Thymus (tissue), 11 donors: ENCODE results near the gene OSBPL2. TPM values are rescaled to one million over a fixed set of nuclear protein-coding genes. Genes with fewer than 3 reads are reported as not detected.

Experiments
- DNase-seq, 9 donors: peaks; one replicate each; pipeline ENCODE4 v3.0.0-alpha.2; 2013; ENCODE audit warnings: low spot score in 9 of 9, low read depth in 6 of 9, missing footprints in 1 of 9
- H3K27ac ChIP-seq, 2 donors: one replicate each; pipeline ENCODE4 v1.5.1; 2013; ENCODE audit warnings: control low read depth in 1 of 2, low read depth in 1 of 2, low read length in 1 of 2, mild to moderate bottlenecking in 1 of 2, moderate library complexity in 1 of 2
- H3K27me3 ChIP-seq, 2 donors: one replicate each; pipeline ENCODE4 v1.5.1; 2013; ENCODE audit warnings: low read length in 1 of 2; ENCODE audit not compliant: control insufficient read depth in 2 of 2, insufficient read depth in 1 of 2
- H3K36me3 ChIP-seq, 2 donors: one replicate each; pipeline ENCODE4 v1.5.1; 2013; ENCODE audit warnings: low read length in 1 of 2, mild to moderate bottlenecking in 1 of 2, moderate library complexity in 1 of 2; ENCODE audit not compliant: control insufficient read depth in 2 of 2, insufficient read depth in 2 of 2
- H3K4me1 ChIP-seq, 2 donors: one replicate each; pipeline ENCODE4 v1.5.1; 2013; ENCODE audit warnings: low read length in 2 of 2; ENCODE audit not compliant: control insufficient read depth in 2 of 2, insufficient read depth in 2 of 2
- H3K4me3 ChIP-seq, 2 donors: one replicate each; pipeline ENCODE4 v1.5.1; 2013; ENCODE audit warnings: low read length in 2 of 2, control low read depth in 1 of 2, mild to moderate bottlenecking in 1 of 2
- H3K9me3 ChIP-seq, 2 donors: one replicate each; pipeline ENCODE4 v1.5.1; 2013; ENCODE audit warnings: low read length in 1 of 2, mild to moderate bottlenecking in 1 of 2; ENCODE audit not compliant: control insufficient read depth in 2 of 2, insufficient read depth in 1 of 2
- WGBS: extraction: QIAGEN DNeasy Blood & Tissue Kit; methylation state at CpG from one replicate; pipeline ENCODE4 v1.1.7; 2013; 5-methylcytosine and 5-hydroxymethylcytosine counted together
- polyA plus RNA-seq: library from polyadenylated mRNA; stranded (reverse); fragments of 200-250 nt; gene quantifications from one replicate; pipeline ENCODE4 v1.2.3, GENCODE V29; 2013
- total RNA-seq: library from RNA; stranded (reverse); fragments of 120-200 nt; gene quantifications from one replicate; pipeline ENCODE4 v1.2.4, GENCODE V29; 2013
- donor health status: healthy.

OSBPL2 gene
- total and polyA plus RNA-seq, 2 donors, result 17.4 to 27.4 TPM

DNA sequence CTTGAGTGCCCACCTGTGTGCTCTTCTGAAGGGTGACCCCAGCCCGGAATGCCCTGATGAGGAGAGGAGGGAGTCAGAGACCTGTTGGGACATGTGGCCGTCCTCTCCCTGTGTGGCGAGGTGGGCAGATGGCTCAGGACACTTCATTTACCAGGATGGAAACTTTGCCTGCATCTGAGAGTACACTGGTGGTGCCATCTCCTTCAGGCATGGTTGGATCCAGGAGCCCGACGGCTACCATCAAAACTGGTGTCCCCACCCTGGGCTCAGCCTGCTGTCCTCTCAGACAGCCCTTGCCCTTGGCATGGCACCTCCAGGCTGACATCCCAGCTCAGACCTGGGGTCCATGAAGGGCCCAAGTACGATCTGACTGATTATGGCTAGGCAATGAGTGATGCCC is 7.0 kb upstream of the OSBPL2 start:
- H3K36me3 ChIP-seq, result no peaks in the 10 kb centered on the region
- H3K4me1 ChIP-seq, result no peaks in the 10 kb centered on the region
- H3K4me3 ChIP-seq, result no peak overlapping the region
- DNase-seq, result no peak
- peaks cover 0 to 25% of the 10 kb centered on the region in 2 donors for H3K27me3 ChIP-seq
- no peak overlapping the region for H3K27ac ChIP-seq
- no peaks in the 10 kb centered on the region for H3K9me3 ChIP-seq
- 97% methylated on average over 6 of the region's 6 CpGs for WGBS

DNA sequence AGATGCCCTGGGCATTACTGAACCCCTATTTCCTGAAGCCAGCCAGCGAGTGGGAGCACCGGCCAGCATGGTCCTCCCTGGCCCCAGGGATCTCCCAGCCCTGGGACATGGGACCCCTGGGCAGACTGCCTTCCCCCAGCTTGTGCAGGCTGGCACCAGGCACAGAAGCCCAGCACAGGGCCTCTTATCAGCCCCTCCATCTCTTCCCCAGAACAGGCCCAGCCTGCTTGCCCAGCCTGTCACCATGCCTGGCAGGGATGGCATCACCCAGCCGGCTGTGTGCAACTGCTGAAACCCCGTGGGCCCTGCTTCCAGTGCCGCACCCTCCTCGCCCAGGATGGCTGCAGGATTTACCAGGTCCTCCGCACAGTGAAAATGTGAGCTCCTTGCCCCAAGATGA is 6.1 kb upstream of the OSBPL2 start:
- no peaks in the 10 kb centered on the region for H3K36me3 ChIP-seq
- no peak for DNase-seq
- H3K9me3 ChIP-seq, result no peaks in the 10 kb centered on the region
- 95% methylated on average over 7 of the region's 7 CpGs for WGBS
- H3K4me3 ChIP-seq, result no peak overlapping the region
- no peak overlapping the region for H3K27ac ChIP-seq
- H3K4me1 ChIP-seq, result peaks cover 0 to 3% of the 10 kb centered on the region in 2 donors
- peaks cover 0 to 21% of the 10 kb centered on the region in 2 donors for H3K27me3 ChIP-seq

DNA sequence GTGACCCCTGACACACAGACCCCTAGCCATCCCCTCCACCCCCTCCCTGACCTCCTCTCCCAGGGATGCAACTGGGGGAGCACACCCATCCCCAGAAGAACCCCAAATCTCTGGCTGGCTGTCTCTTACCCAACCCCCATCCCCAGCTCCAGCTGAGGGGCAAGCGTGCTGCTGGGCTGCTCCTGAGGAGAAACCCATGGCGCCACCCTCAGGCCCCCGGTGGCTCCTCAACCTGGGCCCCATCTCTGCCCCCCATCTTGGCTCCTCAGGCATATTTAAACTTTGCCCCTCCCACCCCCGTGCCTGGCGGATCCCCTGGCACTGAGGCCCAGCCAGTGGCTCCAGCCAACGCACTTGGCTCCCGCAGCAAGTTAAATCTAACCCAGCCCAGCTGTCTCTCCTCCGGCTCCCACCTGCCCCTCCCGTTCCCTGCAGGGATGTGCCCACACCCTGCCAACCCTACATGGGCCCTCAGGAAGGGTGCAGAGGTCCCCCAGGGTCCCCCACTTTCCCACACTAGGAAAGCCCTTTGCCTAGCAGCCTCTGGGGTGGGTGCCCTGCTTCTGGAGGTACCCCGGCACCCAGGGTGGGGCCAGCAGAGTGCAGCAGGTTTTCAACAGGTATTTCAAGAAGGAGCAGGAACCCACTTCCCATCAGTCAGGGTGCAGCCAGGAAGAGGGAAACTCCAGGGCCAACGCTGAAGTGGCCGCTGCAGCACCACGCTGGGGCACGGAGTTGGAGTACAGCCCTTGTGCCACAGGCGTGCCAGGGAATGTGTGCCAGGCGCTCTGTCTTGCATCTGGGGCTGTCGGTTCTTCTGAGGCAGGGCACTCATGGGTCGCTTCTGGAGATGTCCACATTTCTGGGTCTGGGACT is 5.3 kb upstream of the OSBPL2 start:
- Histone ChIP-seq H3K4me3 (no peak overlapping the region), H3K36me3 (no peaks in the 10 kb centered on the region), H3K27me3 (peaks cover 0 to 12% of the 10 kb centered on the region in 2 donors), H3K4me1 (peaks cover 4 to 6% of the 10 kb centered on the region in 2 donors), H3K27ac (no peak overlapping the region), H3K9me3 (no peaks in the 10 kb centered on the region)
- WGBS, result 84% methylated on average over 18 of the region's 18 CpGs
- DNase-seq, result no peak

DNA sequence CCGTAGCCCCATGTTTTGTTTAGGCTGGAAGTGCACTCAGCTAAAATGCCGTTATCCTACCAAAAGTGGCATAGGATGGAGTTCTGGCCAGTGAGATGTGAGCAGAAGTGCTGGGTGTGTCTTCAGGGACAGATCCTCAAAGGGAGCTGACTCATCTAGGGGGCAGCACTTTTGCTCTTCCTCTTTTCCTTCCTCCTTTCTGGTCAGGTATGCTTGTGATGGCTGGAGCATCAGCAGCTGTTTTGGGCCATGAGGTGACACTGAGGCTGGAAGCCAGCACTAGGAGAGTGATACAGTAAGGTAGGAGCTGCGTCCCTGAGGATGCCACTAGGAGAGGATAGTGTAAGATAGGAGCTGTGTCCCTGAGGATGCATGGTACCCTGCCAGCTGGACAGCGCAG is 4.6 kb upstream of the OSBPL2 start:
- no peaks in the 10 kb centered on the region for H3K36me3 ChIP-seq
- H3K9me3 ChIP-seq, result no peaks in the 10 kb centered on the region
- peaks cover 4 to 6% of the 10 kb centered on the region in 2 donors for H3K4me1 ChIP-seq
- H3K27me3 ChIP-seq, result peaks cover 0 to 7% of the 10 kb centered on the region in 2 donors
- no peak overlapping the region for H3K4me3 ChIP-seq
- DNase-seq, result no peak
- H3K27ac ChIP-seq, result no peak overlapping the region
- WGBS, result 94% methylated on average over 4 of the region's 4 CpGs

DNA sequence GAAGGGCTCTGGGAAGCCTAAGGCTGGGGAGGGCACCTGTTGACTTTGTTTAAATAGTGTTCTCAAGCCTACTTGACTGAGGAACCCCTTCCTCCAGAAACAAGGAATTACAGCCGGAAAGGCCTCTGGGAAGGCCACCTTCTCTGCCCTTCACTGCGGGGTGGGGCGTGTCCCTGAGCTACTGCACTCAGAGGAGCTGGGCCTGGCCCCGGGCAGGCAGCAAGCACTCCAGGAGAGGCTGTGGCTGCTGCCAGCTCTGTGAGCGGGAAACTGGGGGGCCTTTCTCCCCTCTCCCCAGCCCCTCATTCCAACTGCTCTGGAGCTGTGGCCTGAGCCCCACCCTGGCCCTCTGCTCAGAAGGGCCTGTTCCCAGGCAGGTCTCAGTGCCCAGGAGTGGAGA is 4.0 kb upstream of the OSBPL2 start:
- DNase-seq, result no peak
- peaks cover 0 to under 1% of the 10 kb centered on the region in 2 donors for H3K9me3 ChIP-seq
- H3K36me3 ChIP-seq, result no peaks in the 10 kb centered on the region
- no peak overlapping the region for H3K27ac ChIP-seq
- peaks cover 7 to 11% of the 10 kb centered on the region in 2 donors for H3K4me1 ChIP-seq
- WGBS, result 92% methylated on average over 5 of the region's 5 CpGs
- H3K4me3 ChIP-seq, result no peak overlapping the region
- peaks cover 0 to 7% of the 10 kb centered on the region in 2 donors for H3K27me3 ChIP-seq

DNA sequence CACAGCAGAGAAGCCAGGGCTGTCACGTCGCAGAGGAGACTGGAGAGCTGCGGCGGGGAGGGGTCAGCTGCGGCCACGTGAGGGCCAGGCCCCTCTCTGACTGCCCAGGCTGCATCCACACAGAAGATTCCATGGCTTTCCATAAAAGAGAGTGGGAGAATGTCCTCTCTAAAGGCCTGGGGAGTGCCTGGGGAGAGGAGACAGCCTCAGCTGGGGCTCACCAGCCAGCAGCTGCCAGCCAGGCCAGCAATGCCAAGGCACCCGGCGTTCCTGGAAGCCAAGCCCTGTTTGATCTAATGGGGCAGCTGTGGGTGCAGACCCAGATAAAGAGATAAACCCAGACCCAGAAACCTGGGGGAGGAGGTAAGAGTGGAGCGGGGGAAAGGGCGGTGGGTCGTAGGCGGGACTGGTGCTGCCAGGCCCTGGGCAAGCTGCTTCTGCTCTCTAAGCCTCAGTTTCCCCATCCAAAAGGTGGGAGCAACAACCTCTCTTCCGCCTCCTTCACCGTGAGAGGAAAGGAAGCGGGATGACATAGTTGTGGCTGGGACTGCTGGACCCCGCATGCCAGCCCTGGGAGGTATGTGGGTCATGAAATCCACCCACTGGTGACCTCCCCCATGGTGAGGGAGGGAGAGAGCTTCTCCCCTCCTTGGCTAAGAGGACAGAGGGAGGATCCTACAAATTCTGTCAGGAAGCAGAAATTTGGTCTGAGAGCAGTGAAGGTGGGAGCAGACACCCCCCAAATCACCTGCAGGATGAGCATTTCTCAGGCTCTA is 3.1 kb upstream of the OSBPL2 start:
- Histone ChIP-seq H3K36me3 (no peaks in the 10 kb centered on the region), H3K27me3 (peaks cover 0 to 7% of the 10 kb centered on the region in 2 donors), H3K4me1 (peaks cover 11 to 14% of the 10 kb centered on the region in 2 donors), H3K4me3 (no peak overlapping the region), H3K27ac (no peak overlapping the region), H3K9me3 (peaks cover 0 to 1% of the 10 kb centered on the region in 2 donors)
- 86% methylated on average over 16 of the region's 16 CpGs for WGBS
- DNase-seq, result no peak

DNA sequence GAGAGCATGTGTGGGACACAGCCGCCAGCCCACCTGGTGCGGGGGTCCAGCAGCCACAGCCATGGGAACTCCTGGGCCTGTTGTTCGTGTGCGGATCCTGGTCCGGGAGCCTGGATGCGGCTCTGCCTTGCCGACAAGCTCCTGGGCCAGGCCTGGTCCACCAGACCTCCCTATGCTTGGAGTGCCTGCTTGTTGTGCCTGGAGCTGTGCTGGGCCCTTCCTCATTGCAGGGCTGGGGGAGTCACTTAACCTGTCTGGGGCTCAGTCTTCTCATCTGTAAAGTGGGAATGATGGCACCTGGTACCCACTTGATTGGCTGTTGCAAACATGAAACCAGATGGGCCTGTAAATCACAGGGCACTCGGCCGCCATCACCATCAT is 2.6 kb upstream of the OSBPL2 start:
- 96% methylated on average over 9 of the region's 9 CpGs for WGBS
- Histone ChIP-seq H3K36me3 (no peaks in the 10 kb centered on the region), H3K27me3 (peaks cover 0 to 7% of the 10 kb centered on the region in 2 donors), H3K4me3 (no peak overlapping the region), H3K9me3 (peaks cover 0 to 1% of the 10 kb centered on the region in 2 donors), H3K4me1 (peaks cover 11 to 14% of the 10 kb centered on the region in 2 donors), H3K27ac (no peak overlapping the region)
- no peak for DNase-seq

DNA sequence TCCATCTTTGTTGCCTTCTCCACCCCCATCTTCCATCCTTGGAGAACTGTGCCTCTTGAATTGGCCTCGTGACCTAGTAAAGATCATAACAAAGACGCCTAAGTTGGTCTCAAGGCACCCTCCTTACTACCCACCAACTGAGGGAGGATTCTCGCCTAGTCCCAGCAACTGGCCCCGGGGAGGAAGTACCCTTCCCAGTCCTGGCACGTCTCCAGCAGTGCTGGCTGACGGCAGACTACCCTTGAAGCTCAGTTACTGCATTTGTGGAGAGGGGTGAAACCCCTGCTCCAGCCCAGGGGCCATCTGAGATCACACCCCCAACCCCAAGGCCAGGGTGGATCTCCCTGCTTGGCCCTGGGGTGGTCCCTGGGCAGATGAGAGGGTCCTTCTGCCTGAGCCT is 2.1 kb upstream of the OSBPL2 start:
- H3K27me3 ChIP-seq, result peaks cover 0 to 7% of the 10 kb centered on the region in 2 donors
- H3K4me1 ChIP-seq, result peaks cover 11 to 14% of the 10 kb centered on the region in 2 donors
- H3K9me3 ChIP-seq, result peaks cover 0 to 1% of the 10 kb centered on the region in 2 donors
- H3K36me3 ChIP-seq, result no peaks in the 10 kb centered on the region
- 69% methylated on average over 6 of the region's 6 CpGs for WGBS
- no peak for DNase-seq
- H3K27ac ChIP-seq, result no peak overlapping the region
- H3K4me3 ChIP-seq, result no peak overlapping the region
